HG03108 (cell line): ENCODE results near the gene NT5DC1.
A peak's percentile ranks its signal among the peaks of the same experiment; 100 is the strongest.

Source experiments
- ATAC-seq: cut with Tn5 transposase; IDR thresholded peaks from one replicate; pipeline ENCODE4 v1.9.1; 2021; ENCODE audit warnings: moderate library complexity; ENCODE audit not compliant: unreplicated experiment

Gene NT5DC1

DNA sequence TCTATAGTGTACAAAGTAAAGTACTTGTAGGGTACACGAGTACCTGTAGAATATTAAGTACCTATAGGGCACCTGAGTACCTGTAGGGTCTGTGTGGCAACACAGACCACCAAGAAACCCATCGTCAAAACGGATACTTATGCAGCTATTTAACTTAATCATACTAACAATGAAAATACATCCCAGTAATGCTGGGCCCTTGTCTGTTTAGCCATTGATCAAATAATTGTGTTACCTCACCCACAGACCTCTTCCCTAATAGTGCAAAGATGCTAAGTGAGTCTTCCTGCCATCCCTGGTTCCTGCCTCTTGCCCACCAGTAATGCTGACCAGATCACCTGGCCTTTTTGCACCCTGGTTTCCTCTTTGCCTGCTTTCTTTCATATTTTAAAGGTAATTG, 32.8 kb downstream of the NT5DC1 start:
- ATAC-seq, result no peak

DNA sequence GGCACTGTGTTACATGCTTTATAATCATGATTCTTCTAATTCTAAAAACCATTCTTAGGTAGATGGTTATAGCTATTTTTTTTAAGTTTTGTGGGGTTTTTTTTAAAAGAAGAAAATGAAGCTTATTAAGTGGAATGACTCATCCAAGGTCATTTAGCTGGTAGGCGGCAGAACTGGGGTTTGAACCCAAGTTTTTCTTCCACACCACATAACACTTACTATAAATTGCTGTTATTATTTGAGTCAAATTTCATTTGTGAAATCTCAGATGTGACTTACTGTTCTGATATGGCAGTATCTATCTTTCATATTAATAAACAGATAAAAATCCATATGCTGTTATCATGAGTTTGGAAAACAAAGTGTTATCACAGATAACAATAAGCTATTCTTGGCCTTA, 35.7 kb downstream of the NT5DC1 start:
- no peak for ATAC-seq

DNA sequence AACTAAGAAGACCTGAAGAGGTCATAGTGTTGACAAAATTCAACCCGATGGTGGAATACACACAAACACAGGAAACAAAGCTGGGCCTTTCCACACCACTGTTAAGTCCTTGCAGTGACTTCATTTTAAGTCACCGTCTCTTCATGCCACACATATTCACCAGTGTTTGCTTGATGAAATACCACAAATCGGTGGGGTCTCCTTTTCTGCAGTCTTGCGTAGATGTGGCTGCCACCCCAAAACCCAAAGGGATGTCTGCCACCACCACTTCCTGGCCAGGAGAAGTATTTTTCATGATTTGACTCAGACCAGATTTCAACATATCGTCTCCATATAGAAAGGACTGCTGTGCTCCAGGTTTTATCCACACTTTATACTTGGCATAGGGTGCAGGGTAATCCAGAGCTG, 36.3 kb downstream of the NT5DC1 start:
- ATAC-seq, result no peak

DNA sequence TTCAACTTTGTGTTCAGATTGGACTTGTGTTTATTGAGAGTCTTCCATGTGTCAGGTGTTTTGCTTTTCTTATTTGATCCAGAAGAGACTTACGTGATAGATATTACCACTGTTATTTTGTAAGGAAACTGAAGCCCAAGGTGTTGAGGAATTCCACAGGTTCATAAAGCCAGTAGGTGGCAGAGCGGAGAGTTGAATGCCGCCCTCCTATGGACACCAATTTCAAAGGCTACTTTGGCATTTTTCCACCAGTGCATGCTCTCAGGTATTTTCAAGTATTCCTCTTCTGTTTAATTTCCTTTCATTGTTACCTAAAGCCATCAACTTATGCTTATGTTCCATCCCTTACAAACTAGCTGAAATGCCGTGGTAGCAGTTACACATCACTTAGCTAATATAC, 39.3 kb downstream of the NT5DC1 start:
- no peak for ATAC-seq

DNA sequence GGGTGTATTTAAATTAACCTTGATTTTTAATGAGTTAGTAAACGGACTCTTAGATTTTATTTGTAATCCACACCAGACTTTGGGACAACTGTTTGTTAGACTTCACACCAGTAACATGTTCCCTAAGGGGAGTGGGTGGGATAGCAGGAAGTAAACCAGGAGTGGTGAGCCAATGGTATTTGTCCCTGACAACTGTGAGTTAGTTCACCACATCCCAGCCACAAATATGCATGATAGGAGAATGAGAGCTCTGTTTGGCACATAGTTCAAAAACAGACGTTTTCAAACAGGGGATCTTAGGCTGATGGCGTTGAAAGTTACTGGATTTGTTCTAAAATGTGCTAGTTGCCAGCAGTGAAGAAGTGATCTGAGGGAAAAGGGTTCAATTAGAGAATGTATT, 44.0 kb downstream of the NT5DC1 start:
- ATAC-seq, result no peak

DNA sequence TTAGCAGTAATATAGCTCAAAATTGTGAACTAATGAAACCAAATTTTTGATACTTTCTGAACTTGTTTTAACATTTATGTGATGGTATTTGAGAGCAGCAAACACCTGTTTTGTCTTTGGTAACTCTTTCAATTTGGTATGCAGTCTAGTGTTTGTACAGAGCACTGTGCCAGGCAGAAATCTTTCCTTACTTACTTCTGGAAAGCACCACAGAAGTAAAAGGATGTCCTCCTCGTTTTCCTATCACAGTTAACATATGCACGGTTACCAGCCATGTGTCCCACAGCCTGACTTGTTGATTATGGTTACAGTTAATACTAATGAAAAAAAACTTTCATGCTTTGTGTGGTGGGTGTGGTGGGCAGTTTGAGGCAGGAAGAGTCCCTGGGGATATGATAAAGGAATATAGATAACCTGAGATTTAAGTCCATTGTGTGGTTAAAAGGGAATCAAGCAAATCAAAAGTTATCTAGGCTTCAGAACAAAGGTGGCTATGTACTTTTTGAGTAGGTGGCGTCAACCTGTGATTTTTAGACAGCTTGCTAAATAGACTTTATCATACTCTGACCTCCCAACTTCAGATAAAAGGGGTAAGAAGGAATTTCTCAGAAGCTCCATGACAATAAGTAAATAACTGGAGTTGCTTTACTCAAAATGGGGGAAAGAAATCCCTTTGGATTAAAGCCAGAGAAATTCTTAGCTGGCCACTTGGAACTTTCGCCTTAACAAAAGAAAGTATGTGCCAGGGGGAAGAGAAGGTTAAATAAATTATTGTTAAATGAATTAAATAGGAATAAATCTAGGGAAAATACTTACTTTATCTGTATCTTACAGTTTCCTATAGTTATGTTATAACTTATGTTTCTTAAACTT, 45.4 kb downstream of the NT5DC1 start:
- no peak for ATAC-seq

DNA sequence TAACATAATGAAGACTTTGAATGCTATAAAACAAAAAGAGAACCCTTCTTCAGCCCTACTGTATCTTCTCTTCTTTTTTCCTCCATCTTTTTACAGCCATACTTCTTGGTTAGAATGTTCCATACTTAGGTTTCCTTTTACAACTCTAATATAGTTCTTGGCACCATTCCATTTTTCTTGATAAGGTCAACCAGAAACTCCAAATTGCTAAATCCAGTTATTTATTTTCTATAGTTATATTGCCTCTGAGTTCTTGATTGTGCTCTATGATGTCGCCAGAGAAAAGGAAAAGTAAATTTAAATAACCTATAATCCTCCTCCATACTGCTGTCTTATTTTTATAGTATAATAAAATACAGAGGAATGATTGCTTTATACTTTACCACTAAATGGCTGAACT, 52.0 kb downstream of the NT5DC1 start:
- ATAC-seq, result no peak

DNA sequence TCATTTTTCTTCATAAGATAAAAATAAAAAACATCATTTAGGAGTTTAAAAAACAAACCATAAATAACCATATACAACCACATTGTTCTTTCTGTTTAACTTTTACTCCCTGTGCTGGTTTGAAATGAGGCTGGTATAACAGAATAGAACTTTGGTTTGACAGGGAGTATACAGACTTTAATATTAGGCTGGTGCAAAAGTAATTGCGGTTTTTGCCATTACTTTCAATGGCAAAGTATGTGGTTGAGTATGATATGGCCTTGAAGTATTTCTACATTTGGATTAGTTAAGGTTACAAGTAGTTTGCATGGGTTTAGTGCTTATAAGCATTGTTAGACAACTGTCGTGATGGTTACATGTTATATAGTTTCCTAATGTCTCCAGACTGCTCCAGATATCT, 54.2 kb downstream of the NT5DC1 start:
- ATAC-seq, result no peak

DNA sequence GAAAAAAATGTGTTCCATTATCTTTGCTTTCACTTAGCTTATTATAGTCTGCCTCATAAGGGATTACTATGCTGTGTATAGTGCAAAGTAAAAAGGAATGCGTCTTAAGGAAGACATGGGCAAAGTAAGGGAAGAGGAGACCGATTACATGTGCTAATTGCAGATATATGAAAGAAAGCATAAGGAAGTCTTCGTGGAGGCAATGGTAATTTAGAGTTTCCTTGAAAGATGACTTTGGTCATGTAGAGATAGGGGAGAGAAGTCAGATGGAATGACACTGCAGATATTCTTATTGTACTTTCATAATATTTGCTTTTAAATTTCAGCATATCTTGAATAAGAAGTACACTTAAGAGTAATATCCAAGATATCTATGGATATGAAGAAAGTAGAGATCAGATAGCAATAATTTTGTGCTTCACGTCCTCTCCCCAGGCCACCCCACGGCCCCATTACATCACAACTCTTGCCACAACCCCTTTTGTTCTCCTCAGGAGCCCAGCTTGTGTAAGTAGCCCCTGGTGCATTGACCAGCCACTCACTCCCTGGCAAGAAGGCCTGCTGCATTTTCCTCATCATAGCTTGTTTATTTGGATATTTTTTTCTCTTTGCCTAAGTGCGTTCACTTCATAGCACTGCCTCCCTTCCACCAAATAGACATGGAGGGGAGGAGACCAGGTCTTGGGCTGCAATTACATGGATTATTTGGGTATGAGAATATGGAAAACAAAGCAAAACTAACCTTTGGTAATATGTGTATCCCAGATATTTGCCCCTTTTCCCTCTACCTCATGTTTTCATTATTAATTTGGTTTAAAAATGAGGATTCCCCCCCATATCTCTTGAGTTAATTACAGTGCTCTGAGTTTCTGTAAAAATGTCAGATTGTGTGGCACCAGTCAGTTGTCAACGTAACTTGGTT, 56.0 kb downstream of the NT5DC1 start:
- ATAC-seq, result no peak

DNA sequence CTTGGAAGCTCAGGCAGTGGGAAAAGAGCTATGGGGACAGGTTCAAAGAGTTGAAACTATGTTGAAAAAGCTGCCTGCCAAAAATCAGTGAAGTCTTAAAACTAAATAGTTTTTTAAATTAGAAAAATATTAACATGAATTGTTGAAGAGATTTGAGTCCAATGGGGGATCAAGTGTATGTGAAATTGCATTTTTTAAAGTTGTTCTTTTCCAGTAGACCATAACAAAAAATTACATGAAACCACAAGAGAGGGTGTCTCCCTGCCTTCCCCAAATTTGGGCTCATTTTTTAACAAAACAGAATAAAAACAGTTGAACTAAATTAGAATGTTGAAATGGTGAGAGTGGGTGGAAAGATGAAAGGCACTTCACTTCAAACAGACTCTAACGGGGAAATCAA, 56.7 kb downstream of the NT5DC1 start:
- no peak for ATAC-seq

DNA sequence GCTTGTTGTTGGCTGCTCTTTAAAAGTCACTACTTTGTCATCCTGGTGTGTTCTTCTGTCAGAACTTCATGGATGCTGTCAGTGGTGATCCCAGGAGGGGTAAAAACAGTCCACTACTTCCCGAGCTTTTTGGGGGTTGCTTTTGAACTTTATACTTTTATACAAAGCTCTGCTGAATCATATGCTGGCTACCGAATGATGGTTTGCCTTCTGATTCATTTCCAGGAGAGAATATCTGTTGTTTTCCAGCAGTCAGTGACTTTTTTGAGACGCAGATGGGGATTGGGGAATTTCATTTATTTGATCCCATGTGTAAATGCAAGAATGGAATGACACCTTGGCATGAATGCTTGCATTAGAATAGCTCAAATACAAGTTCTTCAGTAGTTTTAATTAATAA, 58.0 kb downstream of the NT5DC1 start:
- no peak for ATAC-seq

DNA sequence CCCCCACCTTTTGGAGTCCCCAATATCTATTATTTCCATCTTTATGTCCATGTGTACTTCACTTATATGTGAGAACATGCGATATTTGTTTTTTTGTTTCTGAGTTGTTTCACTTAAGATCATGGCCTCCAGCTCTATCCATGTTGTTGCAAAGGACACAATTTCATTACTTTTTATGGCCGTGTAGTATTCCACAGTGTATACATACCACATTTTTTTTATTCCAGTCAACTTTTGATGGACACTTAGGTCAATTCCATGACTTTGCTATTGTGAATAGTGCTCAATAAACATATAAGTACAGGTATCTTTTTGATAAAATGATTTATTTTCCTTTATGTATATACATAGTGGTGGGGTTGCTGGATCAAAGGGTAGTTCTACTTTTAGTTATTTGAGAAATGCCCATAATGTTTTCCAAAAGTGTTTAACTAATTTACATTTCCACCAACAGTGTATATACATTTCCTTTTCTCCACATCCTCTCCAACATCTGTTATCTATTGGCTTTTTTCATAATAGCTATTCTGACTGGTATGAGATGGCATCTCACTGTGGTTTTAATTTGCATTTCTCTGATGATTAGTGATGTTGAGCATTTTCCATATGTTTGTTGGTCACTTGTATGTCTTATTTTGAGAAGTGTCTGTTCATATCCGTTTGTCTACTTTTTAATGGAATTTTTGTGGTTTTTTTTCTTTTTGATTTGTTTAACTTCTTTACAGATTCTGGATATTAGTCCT, 59.3 kb downstream of the NT5DC1 start:
- ATAC-seq, result no peak

DNA sequence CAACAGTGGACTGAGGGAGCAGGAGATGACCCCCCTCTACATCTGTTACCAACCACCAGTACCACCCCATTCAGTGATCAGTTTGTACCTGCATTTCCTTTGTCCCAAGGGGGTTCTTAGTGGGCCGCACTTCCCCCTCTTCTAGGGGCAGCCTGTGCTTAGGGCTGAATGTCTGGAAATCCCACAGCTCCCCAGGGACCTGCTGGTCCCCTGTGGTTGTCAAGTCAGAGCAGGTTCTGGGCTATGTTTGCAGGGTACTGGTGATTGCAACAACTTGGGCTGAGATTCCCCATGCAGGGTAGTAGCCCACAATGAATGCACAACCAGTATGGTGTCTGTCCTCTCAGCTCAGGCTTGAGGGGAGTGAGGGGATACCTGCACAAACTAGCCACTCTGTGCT, 64.9 kb downstream of the NT5DC1 start:
- peak; percentile 47 for ATAC-seq

DNA sequence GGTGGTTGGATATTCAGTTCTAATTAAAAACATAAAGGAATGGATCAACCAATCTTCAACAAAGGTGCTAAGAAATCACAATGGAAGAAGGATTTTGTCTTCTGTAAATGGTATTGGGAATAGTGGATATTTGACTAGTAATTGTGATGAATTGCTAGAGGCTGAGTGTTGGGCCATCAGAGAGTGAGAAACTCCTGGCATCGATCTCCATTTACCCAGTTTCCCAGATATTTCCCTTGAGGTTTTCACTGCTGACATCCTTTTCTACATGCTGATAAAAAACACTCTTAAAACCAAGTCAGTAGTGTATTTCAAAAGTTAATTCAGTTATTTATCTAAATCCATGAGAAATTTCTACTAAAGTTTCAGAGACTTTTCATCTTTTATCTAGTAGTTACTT, 65.7 kb downstream of the NT5DC1 start:
- ATAC-seq, result no peak

DNA sequence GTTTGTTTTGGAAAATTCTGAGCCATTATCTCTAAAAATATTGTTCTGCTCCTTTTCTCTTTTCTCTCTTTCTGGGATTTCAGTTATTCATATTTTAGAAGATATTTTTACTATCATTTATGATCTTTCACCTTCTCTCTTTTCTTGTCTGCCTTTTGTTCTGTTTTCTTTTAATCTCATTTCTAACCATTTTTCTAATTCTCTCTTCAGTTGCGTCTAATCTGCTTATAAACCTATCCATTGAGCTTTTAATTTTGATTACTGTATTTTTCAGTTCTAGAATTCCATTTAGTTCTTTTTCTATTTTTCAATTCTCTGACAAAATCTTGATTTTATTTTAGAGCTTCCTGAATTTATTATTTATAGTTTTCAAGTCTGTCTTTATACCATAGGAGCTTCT, 67.5 kb downstream of the NT5DC1 start:
- no peak for ATAC-seq

DNA sequence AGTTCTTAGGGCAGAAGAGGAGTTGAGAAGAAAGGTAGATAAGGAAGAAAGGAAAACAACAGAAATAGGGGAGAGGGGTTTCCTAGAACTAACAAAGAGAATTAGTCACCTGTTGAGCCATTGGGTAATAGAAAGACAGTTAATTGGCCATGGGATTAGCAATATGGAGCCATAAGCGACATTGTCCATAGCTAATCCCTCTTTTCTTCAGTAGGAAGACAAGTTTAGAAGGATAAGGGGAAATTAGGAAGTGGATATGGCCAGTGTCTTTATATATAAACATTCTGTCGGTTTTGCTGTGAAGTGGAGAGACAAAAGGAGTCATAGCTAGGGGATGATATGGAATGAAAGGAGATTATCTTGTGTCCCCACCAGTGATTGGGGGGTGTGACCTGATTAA, 69.2 kb downstream of the NT5DC1 start:
- no peak for ATAC-seq

DNA sequence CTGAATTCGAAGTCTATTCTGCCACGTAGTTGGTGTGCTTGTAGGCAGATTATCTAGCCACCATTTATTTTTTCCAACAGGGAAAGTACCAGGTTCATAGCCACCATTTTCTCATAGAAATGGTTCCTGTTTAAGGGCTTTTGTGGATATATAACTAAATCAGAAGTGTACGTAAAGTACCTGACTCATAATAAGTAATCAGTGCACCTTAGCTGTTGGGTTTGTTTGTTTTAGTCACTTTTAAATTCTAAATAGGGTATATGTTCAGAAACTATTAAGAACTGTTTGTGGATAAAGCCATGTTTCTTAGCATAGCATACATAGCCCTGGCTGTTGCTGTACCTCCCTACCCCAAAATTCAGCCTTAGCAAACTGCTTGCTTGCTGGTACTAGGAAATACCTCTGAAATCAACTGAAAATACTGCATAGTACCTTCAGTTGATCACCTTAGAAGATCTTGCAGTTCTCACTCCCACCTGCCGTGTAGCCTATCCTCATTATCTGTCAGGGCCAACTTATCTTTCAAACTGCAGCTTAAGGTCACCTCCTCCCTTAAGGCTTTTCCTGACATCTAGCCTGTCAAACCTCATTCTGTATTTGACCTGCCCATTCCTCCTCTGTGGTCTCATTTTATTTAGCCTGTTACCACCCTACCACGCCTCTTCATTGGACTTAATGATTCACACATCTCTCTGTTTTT, 69.9 kb downstream of the NT5DC1 start:
- ATAC-seq, result no peak

DNA sequence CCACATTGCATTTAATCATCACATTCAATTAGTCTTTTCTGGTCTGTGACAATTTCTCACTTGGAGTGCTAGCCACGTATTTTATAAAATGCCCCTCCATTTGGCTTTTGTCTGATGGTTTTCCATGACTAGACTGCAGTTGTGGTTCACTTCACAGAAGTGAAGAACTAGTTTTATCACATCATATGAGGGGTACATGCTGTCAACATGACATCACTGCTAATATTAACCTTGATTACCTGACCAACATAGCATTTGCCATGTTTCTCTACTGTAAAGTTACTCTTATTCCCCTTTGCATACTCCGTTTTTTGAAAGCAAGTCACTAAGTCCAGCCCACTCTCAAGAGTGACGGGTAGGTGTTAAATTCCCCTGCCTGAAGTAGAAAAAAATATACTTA, 73.3 kb downstream of the NT5DC1 start:
- no peak for ATAC-seq

DNA sequence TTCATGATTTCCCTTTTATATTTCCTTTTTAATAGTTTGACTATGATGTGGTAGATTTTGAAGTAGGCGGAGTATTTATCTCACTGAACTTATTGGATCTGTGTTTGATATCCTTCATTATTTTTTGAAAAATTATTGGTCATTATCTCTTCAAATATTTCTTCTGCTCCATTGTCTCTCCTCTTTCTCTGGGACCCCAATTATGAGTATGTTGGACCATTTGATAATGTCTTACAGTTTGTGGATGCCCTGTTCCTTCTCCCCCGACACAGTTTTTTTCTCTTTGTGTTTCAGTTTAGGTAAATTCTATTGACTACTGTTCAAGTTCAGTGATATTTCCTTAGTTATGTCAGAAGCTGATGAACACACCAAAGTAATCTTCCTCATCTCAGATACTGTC, 74.7 kb downstream of the NT5DC1 start:
- ATAC-seq, result no peak

DNA sequence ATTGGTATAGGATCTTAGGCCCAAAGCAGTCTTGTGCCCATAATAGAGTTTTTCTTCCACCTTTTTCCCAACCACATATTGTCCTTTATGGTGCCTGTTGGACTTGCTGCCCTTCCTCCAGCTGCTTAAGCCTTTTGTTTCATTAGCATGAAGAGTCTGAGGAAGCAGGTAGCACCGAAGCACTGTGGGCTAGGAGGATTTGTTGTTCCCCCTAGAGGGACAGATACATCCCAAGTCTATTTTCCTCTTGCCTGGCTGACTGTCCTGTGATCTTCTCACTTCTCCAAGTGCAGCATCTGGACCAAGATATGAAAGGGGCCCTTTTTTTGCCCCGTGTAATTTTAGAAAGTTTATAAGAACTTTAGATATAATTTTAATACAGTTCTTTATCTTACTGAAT, 75.9 kb downstream of the NT5DC1 start:
- ATAC-seq, result no peak

DNA sequence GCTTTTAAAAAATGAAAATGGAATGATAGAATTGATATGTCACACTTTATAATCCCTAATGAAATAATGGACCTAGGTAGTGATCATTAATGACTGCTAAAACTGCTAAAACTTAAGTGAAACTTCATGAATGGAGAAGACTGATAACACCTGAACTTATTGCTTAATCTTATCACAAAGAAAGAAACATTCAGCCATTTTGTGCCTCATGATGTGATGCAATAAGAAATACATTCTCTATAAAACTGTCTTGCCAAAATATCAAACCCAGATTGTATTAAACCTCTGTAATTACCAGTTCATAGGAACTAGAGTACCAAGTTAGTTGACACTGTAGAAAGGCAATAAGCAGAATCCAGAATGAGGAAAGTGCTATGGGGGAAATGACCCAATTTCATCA, 79.7 kb downstream of the NT5DC1 start:
- no peak for ATAC-seq
